Activated naive CD8-positive, alpha-beta T cell treated with anti-CD3 and anti-CD28 coated beads, Interleukin-2, amount 50 U/mL, for 16 hours (primary cell): ENCODE results near the gene TCF15.

Experiments
- DNase-seq: peaks from one replicate; pipeline ENCODE4 v3.0.0-alpha.2; 2020; ENCODE audit warnings: low read depth, low spot score

TCF15 gene

GRCh38 chr20:611047-611842 is 1.1 kb upstream of the TCF15 start:
- no peak for DNase-seq

DNA sequence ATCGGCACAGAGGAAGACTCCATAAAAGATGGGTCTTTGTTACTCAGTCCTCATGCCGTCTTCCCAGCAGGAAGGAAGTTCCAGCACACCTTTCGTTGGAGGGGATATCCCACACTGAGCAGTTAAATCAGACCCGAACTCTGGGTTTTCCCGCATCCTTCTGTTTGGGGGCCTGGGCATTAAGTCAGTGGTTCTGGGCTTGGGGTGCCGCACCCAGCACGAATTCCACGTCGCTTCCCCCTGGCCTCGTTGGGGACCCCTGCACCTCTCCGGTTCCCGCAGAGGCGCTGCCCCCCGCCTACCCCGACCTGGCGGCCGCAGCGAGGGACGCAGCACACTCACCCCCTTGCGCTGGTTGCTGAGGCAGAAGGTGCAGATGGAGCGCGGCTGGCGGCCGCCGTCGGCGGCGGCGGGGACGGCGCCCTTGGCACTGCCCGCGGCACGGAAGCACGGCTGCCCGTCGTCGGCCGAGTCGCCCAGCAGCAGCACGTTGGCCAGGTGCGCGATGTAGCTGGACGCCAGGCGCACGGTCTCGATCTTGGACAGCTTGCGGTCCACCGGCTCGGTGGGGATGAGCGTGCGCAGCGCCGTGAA is 641 bp downstream of the TCF15 start:
- DNase-seq, result no peak

- DNase-seq, result no peak
Measured at GRCh38 chr20:608970-609369, 1.1 kb downstream of the TCF15 start.

DNA sequence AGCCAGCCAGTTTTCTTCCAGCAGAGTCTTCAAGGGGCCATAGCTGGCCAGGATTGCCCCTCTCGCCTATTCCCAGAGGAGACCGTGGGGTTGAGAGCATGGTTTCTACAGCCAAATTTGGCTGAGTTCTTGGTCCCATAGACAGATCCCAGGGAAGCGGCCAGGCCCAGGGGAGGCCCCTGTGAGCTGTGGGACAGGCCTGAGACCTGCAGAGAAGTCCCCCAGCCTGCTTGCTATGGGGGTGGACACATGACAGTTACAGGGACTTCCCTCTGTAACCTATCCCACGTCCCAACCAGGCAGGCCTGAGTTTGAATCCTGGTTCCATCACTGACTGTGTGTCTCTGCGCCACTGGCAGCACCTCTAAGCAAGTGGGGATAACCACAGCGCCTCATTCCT is 2.6 kb downstream of the TCF15 start:
- no peak for DNase-seq

- no peak for DNase-seq
Measured at GRCh38 chr20:605237-605636, 4.9 kb downstream of the TCF15 start.

- DNase-seq, result no peak
Measured at GRCh38 chr20:603116-603640, 6.9 kb downstream of the TCF15 start.

GRCh38 chr20:602111-602970 is 7.8 kb downstream of the TCF15 start:
- DNase-seq, result no peak

GRCh38 chr20:600736-601135 is 9.4 kb downstream of the TCF15 start:
- no peak for DNase-seq

DNA sequence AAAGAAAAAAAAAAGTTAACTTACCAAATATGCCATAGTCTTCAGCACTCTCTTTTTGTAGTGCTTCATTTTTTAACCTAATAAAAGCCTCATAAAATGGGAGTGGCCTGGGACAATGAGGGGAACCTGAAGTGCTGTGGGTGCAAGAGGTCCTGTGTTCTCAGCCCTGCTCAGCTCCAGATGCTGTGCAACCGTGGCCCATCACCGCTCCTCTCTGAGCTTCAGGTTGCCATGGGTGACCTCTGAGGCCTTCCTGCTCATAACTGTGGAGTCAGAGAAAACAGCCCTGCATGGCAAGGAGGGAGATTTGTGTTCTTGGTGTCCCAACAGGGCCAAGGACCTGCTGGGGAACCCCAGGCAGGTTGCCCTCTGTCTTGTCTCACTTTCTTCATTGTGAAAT is 10.0 kb downstream of the TCF15 start:
- no peak for DNase-seq

GRCh38 chr20:598133-598850 is 11.8 kb downstream of the TCF15 start:
- DNase-seq, result no peak

DNA sequence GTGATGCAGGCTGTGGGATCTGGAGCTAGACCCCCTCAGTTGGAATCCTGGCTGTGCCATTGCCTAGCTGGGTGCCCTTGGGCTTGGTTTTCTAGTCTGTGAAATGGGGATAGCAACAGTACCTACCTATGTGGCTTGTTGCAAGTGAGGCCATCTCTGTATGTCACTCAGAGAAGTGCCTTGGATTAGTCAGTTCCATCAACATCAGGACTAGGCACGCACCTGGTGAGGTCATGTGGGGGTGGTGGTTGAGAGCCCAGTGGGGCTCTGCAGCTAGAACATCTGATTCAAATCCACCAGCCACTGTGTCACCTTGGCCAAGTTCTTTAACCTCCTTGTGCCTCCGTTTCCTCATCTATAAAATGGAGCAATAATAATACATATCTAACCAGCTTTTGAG is 12.5 kb downstream of the TCF15 start:
- DNase-seq, result no peak

GRCh38 chr20:595330-596308 is 14.5 kb downstream of the TCF15 start:
- DNase-seq, result no peak

DNA sequence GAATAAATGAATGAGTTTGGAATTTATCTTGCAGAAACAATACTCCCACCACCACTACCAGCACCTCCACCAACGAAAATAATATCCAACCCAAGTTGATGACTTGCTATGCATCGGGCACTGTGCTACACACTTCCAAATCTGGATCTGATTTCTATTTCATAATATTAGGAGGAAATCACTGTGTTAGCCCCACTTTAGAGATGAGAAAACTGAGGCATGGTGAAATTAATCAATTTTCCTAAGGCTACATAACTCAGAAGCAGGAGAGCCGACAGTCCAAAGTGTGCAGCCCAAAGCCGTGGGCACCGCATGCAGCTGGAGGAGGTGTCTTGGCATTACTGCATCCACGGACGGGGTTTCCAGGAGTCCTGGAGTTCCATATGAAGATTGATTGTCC is 17.6 kb downstream of the TCF15 start:
- DNase-seq, result no peak

DNA sequence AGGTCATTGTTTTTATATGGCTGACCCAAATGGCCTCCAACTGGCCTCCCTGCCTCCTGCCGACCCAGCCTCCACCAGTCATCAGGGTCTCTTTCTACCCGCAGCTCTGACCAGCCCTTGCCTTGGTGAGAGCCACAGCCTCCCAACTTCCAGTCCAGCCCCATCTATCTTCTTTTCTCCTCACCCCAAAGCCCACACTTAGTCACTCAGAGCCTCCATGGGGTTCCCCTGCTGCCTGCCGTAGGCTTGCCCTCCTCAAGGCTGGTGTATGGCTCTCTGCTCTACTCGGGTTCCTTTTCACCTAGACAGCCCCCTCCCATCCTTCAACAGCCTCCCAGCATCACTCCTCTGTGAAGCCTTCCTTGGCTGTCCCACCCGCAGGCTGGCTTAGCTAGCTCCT is 18.2 kb downstream of the TCF15 start:
- no peak for DNase-seq

DNA sequence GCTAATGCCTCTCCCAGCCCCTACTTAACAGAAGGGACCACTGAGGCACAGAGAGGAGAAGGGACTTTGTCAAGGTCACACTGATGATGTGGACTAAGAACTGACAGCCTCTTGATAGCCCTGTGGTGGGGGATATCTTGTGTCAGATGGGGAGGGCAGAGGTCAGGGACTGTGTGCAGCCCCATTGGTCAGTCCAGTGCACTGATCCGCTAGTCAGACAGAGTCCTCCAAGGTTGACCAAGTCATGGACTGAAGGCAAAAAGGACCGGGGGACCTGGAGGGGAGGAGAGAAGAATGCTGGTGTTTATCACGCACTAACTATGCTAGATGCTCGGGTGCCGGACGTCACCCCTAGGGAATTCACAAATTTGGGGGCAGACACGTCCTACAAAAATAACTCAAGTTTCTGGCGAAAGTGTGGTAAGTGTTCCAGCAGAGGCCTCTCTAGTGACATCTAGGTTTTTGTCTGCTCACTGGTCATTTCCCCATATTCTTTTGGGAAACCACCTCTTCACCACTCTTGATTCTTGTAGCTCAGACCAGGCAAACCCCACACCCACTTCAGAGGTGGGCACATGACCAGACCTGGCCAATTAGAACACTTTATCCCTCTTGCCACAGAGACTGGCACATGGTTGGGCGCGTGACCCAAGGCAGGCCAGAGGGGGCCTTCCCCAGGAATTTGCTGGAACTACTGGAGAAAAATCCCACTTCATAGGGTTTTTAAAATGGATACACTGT is 21.0 kb downstream of the TCF15 start:
- DNase-seq, result no peak

GRCh38 chr20:588476-588875 is 21.6 kb downstream of the TCF15 start:
- no peak for DNase-seq

GRCh38 chr20:584971-585301 is 25.2 kb downstream of the TCF15 start:
- no peak for DNase-seq

GRCh38 chr20:584161-584970 is 25.7 kb downstream of the TCF15 start:
- DNase-seq, result no peak

- DNase-seq, result no peak
Measured at GRCh38 chr20:582204-582603, 27.9 kb downstream of the TCF15 start.
